DOHH2 (cell line): ENCODE results near the gene ZNF224.
A peak's percentile ranks its signal among the peaks of the same experiment; 100 is the strongest.
"Not testable (repeated sequence)": the region's sequence is repeated elsewhere in the genome, so short reads cannot be mapped to it uniquely, and the experiment has no call there.

ENCODE experiments used
- H3F3A ChIP-seq: fragments of 200-600 bp; sonication (generic), shearing (Covaris generic); 2 replicates; pipeline ENCODE4 v1.6.0; 2016; ENCODE audit warnings: antibody characterized with exemption, mild to moderate bottlenecking; ENCODE audit not compliant: control insufficient read depth, insufficient read depth
- H3K27ac ChIP-seq: fragments of 200-600 bp; sonication (generic); 2 replicates; pipeline ENCODE4 v1.5.1; 2014; ENCODE audit warnings: low read depth, mild to moderate bottlenecking, low read length, moderate library complexity
- H3K27me3 ChIP-seq: fragments of 200-600 bp; sonication (generic); 2 replicates; pipeline ENCODE4 v1.6.1; 2014; ENCODE audit warnings: mild to moderate bottlenecking, low read length, mixed read lengths; ENCODE audit not compliant: control insufficient read depth
- H3K36me3 ChIP-seq: fragments of 200-600 bp; sonication (generic); 2 replicates; pipeline ENCODE4 v1.6.1; 2014; ENCODE audit warnings: mild to moderate bottlenecking, low read length, moderate library complexity, mixed read lengths; ENCODE audit not compliant: control insufficient read depth
- H3K4me1 ChIP-seq: fragments of 200-600 bp; sonication (generic); 2 replicates; pipeline ENCODE4 v1.6.1; 2014; ENCODE audit warnings: mild to moderate bottlenecking, low read length, mixed read lengths; ENCODE audit not compliant: control insufficient read depth
- H3K4me2 ChIP-seq: fragments of 200-600 bp; sonication (generic); 2 replicates; pipeline ENCODE4 v1.6.0; 2014; ENCODE audit warnings: mild to moderate bottlenecking, low read length, moderate library complexity
- H3K4me3 ChIP-seq: fragments of 200-600 bp; sonication (generic); 2 replicates; pipeline ENCODE4 v1.5.1; 2014; ENCODE audit warnings: mild to moderate bottlenecking, low read length, mixed read lengths
- H3K79me2 ChIP-seq: fragments of 200-600 bp; sonication (generic); 2 replicates; pipeline ENCODE4 v1.6.1; 2014; ENCODE audit warnings: mild to moderate bottlenecking, low read length, mixed read lengths; ENCODE audit not compliant: control insufficient read depth
- H3K9me2 ChIP-seq: fragments of 200-600 bp; sonication (generic); replicated peaks from 2 replicates; pipeline ENCODE4 v1.6.1; 2014; ENCODE audit warnings: mild to moderate bottlenecking, low read length, mixed read lengths; ENCODE audit not compliant: control insufficient read depth
- H3K9me3 ChIP-seq: fragments of 200-600 bp; sonication (generic); 2 replicates; pipeline ENCODE4 v1.6.1; 2014; ENCODE audit warnings: antibody characterized with exemption, low read length, mixed read lengths; ENCODE audit not compliant: control insufficient read depth, insufficient read depth
- H4K20me1 ChIP-seq: fragments of 200-600 bp; sonication (generic); 2 replicates; pipeline ENCODE4 v1.6.0; 2014; ENCODE audit warnings: low read depth, mild to moderate bottlenecking, antibody characterized with exemption, low read length, moderate library complexity; ENCODE audit not compliant: control insufficient read depth, insufficient read depth
- CTCF ChIP-seq: fragments of 200-600 bp; sonication (generic); IDR thresholded peaks from one replicate; pipeline ENCODE4 v1.5.1; 2014; ENCODE audit warnings: antibody characterized with exemption, mild to moderate bottlenecking, low read depth, low read length; ENCODE audit not compliant: poor library complexity, severe bottlenecking
- EZH2phosphoT487 ChIP-seq: fragments of 200-600 bp; sonication (generic); IDR thresholded peaks from 2 replicates; pipeline ENCODE4 v1.6.1; 2017; ENCODE audit warnings: borderline replicate concordance, mild to moderate bottlenecking, antibody characterized with exemption, low read length, moderate library complexity, mixed read lengths

The ZNF224 gene

GRCh38 chr19:44112802-44113137 lies 18.6 kb downstream of the ZNF224 start:
- TF ChIP-seq CTCF (no peak), EZH2phosphoT487 (no peak)
- Histone ChIP-seq H3K4me3 (peak overlapping the region; percentile 71), H3K9me2 (no peaks in the 10 kb centered on the region), H3K4me1 (no peaks in the 10 kb centered on the region; the same call in 1 of the 2 replicates), H3K9me3 (peaks cover 19% of the 10 kb centered on the region), H3K4me2 (peak overlapping the region; percentile 58), H3F3A (no peaks in the 10 kb centered on the region), H4K20me1 (no peaks in the 10 kb centered on the region), H3K27ac (no peak overlapping the region), H3K79me2 (no peaks in the 10 kb centered on the region), H3K36me3 (no peaks in the 10 kb centered on the region), H3K27me3 (no peaks in the 10 kb centered on the region)

GRCh38 chr19:44113138-44113783 lies 19.1 kb downstream of the ZNF224 start, which contains the start of gene ZNF225:
ZNF225 (plus strand) TSS chr19:44113399; CDS start chr19:44115828, 2,429 bp downstream.
- TF ChIP-seq EZH2phosphoT487 (no peak), CTCF (no peak)
- peaks cover 19% of the 10 kb centered on the region for H3K9me3 ChIP-seq
- no peaks in the 10 kb centered on the region; the same call in 1 of the 2 replicates for H3K4me1 ChIP-seq
- no peaks in the 10 kb centered on the region for H3K27me3 ChIP-seq
- peak within 1 kb of the TSS; percentile 58 for H3K4me2 ChIP-seq
- H3K9me2 ChIP-seq = no peaks in the 10 kb centered on the region
- H3K79me2 ChIP-seq = no peaks in the 10 kb centered on the region
- peak within 1 kb of the TSS; percentile 71 for H3K4me3 ChIP-seq
- H3K36me3 ChIP-seq = no peaks in the 10 kb centered on the region
- no peak within 1 kb of the TSS for H3K27ac ChIP-seq
- H3F3A ChIP-seq = no peaks in the 10 kb centered on the region
- H4K20me1 ChIP-seq = no peaks in the 10 kb centered on the region

- peak overlapping the region; percentile 71 for H3K4me3 ChIP-seq
- H3K27me3 ChIP-seq = no peaks in the 10 kb centered on the region
- H3K27ac ChIP-seq = no peak overlapping the region
- peaks cover 15% of the 10 kb centered on the region for H3K9me3 ChIP-seq
- H3K4me2 ChIP-seq = peak overlapping the region; percentile 58
- TF ChIP-seq CTCF = no peak
- H3F3A ChIP-seq = no peaks in the 10 kb centered on the region
- H3K4me1 ChIP-seq = no peaks in the 10 kb centered on the region; the same call in 1 of the 2 replicates
- no peaks in the 10 kb centered on the region for H3K79me2 ChIP-seq
- no peaks in the 10 kb centered on the region for H4K20me1 ChIP-seq
- no peaks in the 10 kb centered on the region for H3K9me2 ChIP-seq
- no peaks in the 10 kb centered on the region for H3K36me3 ChIP-seq
Measured at GRCh38 chr19:44113784-44114390, 19.7 kb downstream of the ZNF224 start.

- H3K4me1 ChIP-seq, H3K36me3 ChIP-seq, H4K20me1 ChIP-seq, H3K9me2 ChIP-seq, H3K27ac ChIP-seq, H3K79me2 ChIP-seq, H3K27me3 ChIP-seq, H3K9me3 ChIP-seq, H3K4me2 ChIP-seq, H3K4me3 ChIP-seq, H3F3A ChIP-seq: not testable (repeated sequence)
Measured at GRCh38 chr19:44121162-44121561, 27.0 kb downstream of the ZNF224 start.
